ENCODE data around the gene PDZD7.

The PDZD7 gene

GRCh38 chr10:100966887-100967286, 64.0 kb downstream of the PDZD7 start:
- DNase-seq (ENCODE audit: low spot score): no peak

DNA sequence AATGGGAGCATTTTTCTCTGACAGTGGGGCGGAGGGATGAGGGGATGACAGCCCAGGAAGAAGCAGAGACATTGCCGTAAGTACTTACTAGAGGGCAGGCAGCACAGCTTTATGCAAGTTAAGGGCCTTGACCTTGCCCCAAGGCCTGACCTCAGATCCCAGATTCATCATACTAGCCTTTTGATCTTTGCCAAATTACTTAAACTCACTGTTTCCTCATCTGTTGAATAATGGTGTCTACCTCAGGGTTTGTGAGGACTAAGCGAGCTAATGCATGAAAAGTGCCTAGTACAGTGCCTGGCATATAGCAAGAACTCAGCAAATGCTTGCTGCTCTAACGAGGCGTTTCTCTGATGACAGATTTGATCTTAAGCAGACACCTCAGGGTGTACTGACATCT, 65.1 kb downstream of the PDZD7 start:
- DNase-seq (ENCODE audit: low spot score): no peak

DNA sequence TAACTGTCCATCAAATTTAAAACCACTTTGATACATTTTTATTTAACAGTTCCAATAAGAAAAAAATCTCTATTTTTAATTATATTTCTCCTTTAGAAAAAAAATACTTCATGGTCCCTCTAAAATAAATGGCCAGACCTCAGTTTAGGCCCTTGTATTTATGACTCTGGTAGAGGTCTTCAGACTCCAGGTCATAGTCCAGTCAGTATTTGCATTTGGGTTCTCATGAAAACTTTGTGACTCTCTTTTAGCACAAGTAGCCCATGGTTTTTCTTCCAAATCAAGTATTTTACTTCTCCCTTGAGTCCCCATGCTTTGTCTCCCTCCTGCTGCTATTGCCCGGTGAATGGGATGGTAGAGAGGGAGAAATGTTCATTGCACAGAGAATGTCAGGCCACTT, 67.1 kb downstream of the PDZD7 start:
- no peak for DNase-seq (ENCODE audit: low spot score)

GRCh38 chr10:100962351-100963080, 68.4 kb downstream of the PDZD7 start:
- no peak for DNase-seq (ENCODE audit: low spot score)

GRCh38 chr10:100960251-100960650, 70.7 kb downstream of the PDZD7 start:
- no peak for DNase-seq (ENCODE audit: low spot score)

Measured in D341Med (cell line).